Bronchial epithelial cell (primary cell): ENCODE data around the gene LATS2. TPM values are rescaled to one million over a fixed set of nuclear protein-coding genes. Genes with fewer than 3 reads are reported as not detected.
A peak's percentile ranks its signal among the peaks of the same experiment; 100 is the strongest.

Experiments used
- DNase-seq: peaks from one replicate; pipeline ENCODE4 v3.0.0-alpha.2; 2010; ENCODE audit warnings: low read depth
- FAIRE-seq: peaks from 2 replicates; lab custom pipeline; 2011; peaks lifted over from hg19 to GRCh38; lab: Jason Lieb, UNC
- H3K27me3 ChIP-seq: 2 replicates; pipeline ENCODE4 v1.5.1; 2011; ENCODE audit warnings: low read length; ENCODE audit not compliant: control insufficient read depth, insufficient read depth
- H3K36me3 ChIP-seq: 2 replicates; pipeline ENCODE4 v1.5.1; 2011; ENCODE audit warnings: low read length; ENCODE audit not compliant: control insufficient read depth, insufficient read depth
- H3K4me3 ChIP-seq: 2 replicates; pipeline ENCODE4 v1.5.1; 2011; ENCODE audit warnings: mild to moderate bottlenecking, low read depth, low read length, control low read depth
- CTCF ChIP-seq: IDR thresholded peaks from 2 replicates; pipeline ENCODE4 v1.5.1; 2011; ENCODE audit warnings: mild to moderate bottlenecking, moderate library complexity, low read length, control low read depth, inconsistent platforms; ENCODE audit not compliant: insufficient read depth, severe bottlenecking
- total RNA-seq: library from RNA; depleted of rRNA; stranded (reverse); fragments of >200 nt; gene quantifications from 2 replicates; pipeline ENCODE4 v1.2.1, GENCODE V29; 2014

Gene LATS2
- total RNA-seq, 1 donor from 2014 or later = 5.3 TPM

- no peak for FAIRE-seq
- no peak for TF ChIP-seq CTCF
- H3K27me3 ChIP-seq = no peaks in the 10 kb centered on the region
- H3K4me3 ChIP-seq = no peak overlapping the region
- no peaks in the 10 kb centered on the region for H3K36me3 ChIP-seq
- DNase-seq = no peak
These were observed 25.5 kb upstream of the LATS2 start for GRCh38 chr13:21086929-21087328.

GRCh38 chr13:21081926-21082325 is 20.5 kb upstream of the LATS2 start:
- FAIRE-seq (no peak), DNase-seq (no peak)
- Histone ChIP-seq H3K4me3 (no peak overlapping the region), H3K27me3 (no peaks in the 10 kb centered on the region), H3K36me3 (no peaks in the 10 kb centered on the region)
- no peak for TF ChIP-seq CTCF

- H3K36me3 ChIP-seq = no peaks in the 10 kb centered on the region
- H3K27me3 ChIP-seq = no peaks in the 10 kb centered on the region
- DNase-seq (no peak), FAIRE-seq (no peak)
- TF ChIP-seq CTCF = no peak
- no peak overlapping the region for H3K4me3 ChIP-seq
These were observed 19.2 kb upstream of the LATS2 start for GRCh38 chr13:21080593-21080891.

GRCh38 chr13:21079761-21080592 is 18.6 kb upstream of the LATS2 start:
- FAIRE-seq = peak; percentile 98
- no peak for TF ChIP-seq CTCF
- Histone ChIP-seq H3K4me3 (peak overlapping the region; percentile 25), H3K27me3 (no peaks in the 10 kb centered on the region), H3K36me3 (no peaks in the 10 kb centered on the region)
- DNase-seq = peak; percentile 90

GRCh38 chr13:21079221-21079620 is 17.8 kb upstream of the LATS2 start:
- TF ChIP-seq CTCF = no peak
- H3K27me3 ChIP-seq = no peaks in the 10 kb centered on the region
- no peaks in the 10 kb centered on the region for H3K36me3 ChIP-seq
- no peak overlapping the region for H3K4me3 ChIP-seq
- DNase-seq (no peak), FAIRE-seq (no peak)

GRCh38 chr13:21078501-21078900 is 17.1 kb upstream of the LATS2 start:
- Histone ChIP-seq H3K4me3 (no peak overlapping the region), H3K27me3 (no peaks in the 10 kb centered on the region), H3K36me3 (no peaks in the 10 kb centered on the region)
- no peak for TF ChIP-seq CTCF
- FAIRE-seq = no peak
- no peak for DNase-seq
